ENCODE results near the gene SCN9A. TPM values are rescaled to one million over a fixed set of nuclear protein-coding genes. Genes with fewer than 3 reads are reported as not detected.

SCN9A gene
- total and polyA plus RNA-seq, 2 donors from 2014 or later, result 0.99 to 5.3 TPM

DNA sequence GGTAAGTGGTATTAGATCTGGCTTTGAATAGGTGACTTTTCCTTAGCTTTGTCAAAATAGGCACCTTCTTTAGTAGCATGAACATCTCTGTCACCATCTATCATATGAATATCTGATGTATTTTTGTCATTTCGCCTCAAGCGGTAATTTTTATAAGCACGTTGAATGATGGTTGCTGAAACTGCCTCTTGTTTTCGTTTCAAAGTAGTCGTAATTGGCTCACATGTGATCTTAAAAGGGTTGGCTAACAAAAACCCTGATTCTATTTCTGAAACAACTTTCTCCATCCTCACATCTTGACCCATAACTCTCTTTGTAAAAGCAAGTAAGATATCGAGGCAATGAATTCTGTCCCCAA lies 29.8 kb upstream of the SCN9A start:
- no peak overlapping the region for H3K27ac ChIP-seq (ENCODE audit: low read depth in 2 of 2, low read length in 2 of 2)
- H3K4me3 ChIP-seq (ENCODE audit: low read length in 3 of 3), result no peak overlapping the region
- H3K9ac ChIP-seq (ENCODE audit: low read length in 3 of 3), result no peak overlapping the region
- FAIRE-seq, result no peak
- no peaks in the 10 kb centered on the region for H3K4me1 ChIP-seq (ENCODE audit: control insufficient read depth in 2 of 3, insufficient read depth in 2 of 3, low read depth in 1 of 3, low read length in 3 of 3)
- intact Hi-C loops (cut with DNase I), result no loop called here
- TF ChIP-seq, protein P1, sequence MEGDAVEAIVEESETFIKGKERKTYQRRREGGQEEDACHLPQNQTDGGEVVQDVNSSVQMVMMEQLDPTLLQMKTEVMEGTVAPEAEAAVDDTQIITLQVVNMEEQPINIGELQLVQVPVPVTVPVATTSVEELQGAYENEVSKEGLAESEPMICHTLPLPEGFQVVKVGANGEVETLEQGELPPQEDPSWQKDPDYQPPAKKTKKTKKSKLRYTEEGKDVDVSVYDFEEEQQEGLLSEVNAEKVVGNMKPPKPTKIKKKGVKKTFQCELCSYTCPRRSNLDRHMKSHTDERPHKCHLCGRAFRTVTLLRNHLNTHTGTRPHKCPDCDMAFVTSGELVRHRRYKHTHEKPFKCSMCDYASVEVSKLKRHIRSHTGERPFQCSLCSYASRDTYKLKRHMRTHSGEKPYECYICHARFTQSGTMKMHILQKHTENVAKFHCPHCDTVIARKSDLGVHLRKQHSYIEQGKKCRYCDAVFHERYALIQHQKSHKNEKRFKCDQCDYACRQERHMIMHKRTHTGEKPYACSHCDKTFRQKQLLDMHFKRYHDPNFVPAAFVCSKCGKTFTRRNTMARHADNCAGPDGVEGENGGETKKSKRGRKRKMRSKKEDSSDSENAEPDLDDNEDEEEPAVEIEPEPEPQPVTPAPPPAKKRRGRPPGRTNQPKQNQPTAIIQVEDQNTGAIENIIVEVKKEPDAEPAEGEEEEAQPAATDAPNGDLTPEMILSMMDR (IDR thresholded peaks at IDR 0.05; ENCODE audit: borderline replicate concordance, extremely low read depth, insufficient read depth), result no peak
- H3K36me3 ChIP-seq (ENCODE audit: control insufficient read depth in 2 of 3, insufficient read depth in 3 of 3, low read length in 3 of 3), result no peaks in the 10 kb centered on the region
- H3K27me3 ChIP-seq (ENCODE audit: control insufficient read depth, insufficient read depth, low read length), result no peaks in the 10 kb centered on the region
- no peak for DNase-seq
- no peaks in the 10 kb centered on the region for H3K9me3 ChIP-seq (ENCODE audit: control insufficient read depth in 2 of 3, insufficient read depth in 1 of 3, low read length in 3 of 3)

DNA sequence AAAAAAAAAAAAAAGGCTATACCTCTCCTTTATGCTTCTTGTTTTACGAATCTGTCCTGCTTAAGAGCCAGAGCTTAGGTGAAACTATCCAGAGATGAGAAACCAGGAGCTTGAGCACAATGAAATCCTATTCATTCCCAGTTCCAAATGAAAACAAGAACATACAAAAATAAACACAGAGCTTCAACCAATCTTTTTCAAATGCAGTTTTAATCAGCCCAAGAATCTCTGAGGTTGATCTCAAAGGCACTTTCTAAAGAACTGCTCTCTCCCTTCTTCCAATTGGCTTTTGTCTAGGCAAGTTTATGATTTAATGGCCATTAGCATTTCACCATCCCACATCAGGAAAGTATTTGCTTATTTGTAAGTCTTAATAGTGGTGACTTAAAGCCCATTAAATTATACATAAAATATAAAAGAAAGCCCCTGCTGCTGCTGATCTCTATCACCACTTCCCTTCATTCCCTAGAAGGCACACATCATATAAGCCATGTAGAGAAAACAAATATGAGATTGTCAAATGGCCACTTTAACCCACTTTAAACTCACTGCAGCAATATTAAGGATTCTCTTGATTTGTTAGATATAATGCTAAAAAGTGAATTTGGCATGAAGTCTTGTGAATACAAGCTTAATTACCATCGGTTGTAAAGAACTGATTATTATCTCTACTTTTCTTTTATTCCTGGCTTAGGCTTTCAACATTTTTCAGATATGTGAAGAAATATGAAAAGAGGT lies 29.3 kb upstream of the SCN9A start:
- H3K36me3 ChIP-seq (ENCODE audit: control insufficient read depth in 2 of 3, insufficient read depth in 3 of 3, low read length in 3 of 3), result no peaks in the 10 kb centered on the region
- H3K27me3 ChIP-seq (ENCODE audit: control insufficient read depth, insufficient read depth, low read length), result no peaks in the 10 kb centered on the region
- H3K27ac ChIP-seq (ENCODE audit: low read depth in 2 of 2, low read length in 2 of 2), result no peak overlapping the region
- DNase-seq, result peak in 1 of 5 donors; percentile 5
- H3K9me3 ChIP-seq (ENCODE audit: control insufficient read depth in 2 of 3, insufficient read depth in 1 of 3, low read length in 3 of 3), result no peaks in the 10 kb centered on the region
- FAIRE-seq, result no peak
- H3K4me1 ChIP-seq (ENCODE audit: control insufficient read depth in 2 of 3, insufficient read depth in 2 of 3, low read depth in 1 of 3, low read length in 3 of 3), result no peaks in the 10 kb centered on the region
- no peak overlapping the region for H3K9ac ChIP-seq (ENCODE audit: low read length in 3 of 3)
- H3K4me3 ChIP-seq (ENCODE audit: low read length in 3 of 3), result no peak overlapping the region
- intact Hi-C loops (cut with DNase I), result no loop called here
- TF ChIP-seq, protein P1 (IDR thresholded peaks at IDR 0.05; ENCODE audit: borderline replicate concordance, extremely low read depth, insufficient read depth), result no peak

DNA sequence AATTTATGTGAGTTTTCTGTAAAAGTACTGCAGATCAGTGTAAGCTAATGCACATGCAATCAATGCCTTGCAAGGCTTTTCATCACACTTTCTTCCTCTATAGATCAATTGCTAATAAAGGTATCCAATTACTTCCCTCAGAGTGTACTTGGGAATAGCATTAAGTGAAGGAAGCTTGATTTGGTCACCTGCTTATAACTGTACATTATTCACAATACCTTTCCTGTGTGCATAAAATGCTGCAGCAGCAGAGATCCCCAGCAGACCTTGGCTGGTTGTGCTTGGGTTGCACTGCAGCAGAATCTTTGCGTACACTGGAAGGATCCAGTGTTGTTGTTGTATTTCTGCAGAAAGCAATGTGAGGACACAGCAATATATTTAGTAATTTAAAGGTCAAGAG lies 18.5 kb upstream of the SCN9A start:
- Histone ChIP-seq H3K36me3 (ENCODE audit: control insufficient read depth in 2 of 3, insufficient read depth in 3 of 3, low read length in 3 of 3) (no peaks in the 10 kb centered on the region), H3K9me3 (ENCODE audit: control insufficient read depth in 2 of 3, insufficient read depth in 1 of 3, low read length in 3 of 3) (no peaks in the 10 kb centered on the region), H3K4me1 (ENCODE audit: control insufficient read depth in 2 of 3, insufficient read depth in 2 of 3, low read depth in 1 of 3, low read length in 3 of 3) (no peaks in the 10 kb centered on the region), H3K9ac (ENCODE audit: low read length in 3 of 3) (no peak overlapping the region), H3K4me3 (ENCODE audit: low read length in 3 of 3) (no peak overlapping the region), H3K27me3 (ENCODE audit: control insufficient read depth, insufficient read depth, low read length) (no peaks in the 10 kb centered on the region), H3K27ac (ENCODE audit: low read depth in 2 of 2, low read length in 2 of 2) (no peak overlapping the region)
- intact Hi-C loops (cut with DNase I), result no loop called here
- TF ChIP-seq, protein P1 (IDR thresholded peaks at IDR 0.05; ENCODE audit: borderline replicate concordance, extremely low read depth, insufficient read depth), result no peak
- no peak for DNase-seq
- FAIRE-seq, result no peak

DNA sequence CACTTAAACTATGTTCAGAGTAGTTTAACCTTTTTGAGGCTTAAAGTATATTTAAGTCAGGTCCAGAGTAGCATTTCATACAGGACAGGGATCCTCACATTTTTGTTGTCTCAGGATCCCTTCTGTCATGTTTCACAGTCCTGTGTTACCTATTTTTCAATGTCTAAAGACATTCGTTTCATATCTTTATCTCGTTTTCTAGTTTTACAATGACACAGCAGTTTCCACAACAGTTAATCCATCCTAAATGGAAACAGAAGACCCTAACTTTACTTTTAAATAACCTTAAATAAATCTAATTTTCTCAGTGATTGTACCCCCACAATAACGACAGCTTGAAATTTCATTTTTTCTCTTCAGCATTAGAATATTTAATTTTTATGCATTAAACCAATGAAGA lies 17.3 kb upstream of the SCN9A start:
- H3K4me3 ChIP-seq (ENCODE audit: low read length in 3 of 3), result no peak overlapping the region
- no peaks in the 10 kb centered on the region for H3K4me1 ChIP-seq (ENCODE audit: control insufficient read depth in 2 of 3, insufficient read depth in 2 of 3, low read depth in 1 of 3, low read length in 3 of 3)
- DNase-seq (no peak), FAIRE-seq (no peak)
- H3K27ac ChIP-seq (ENCODE audit: low read depth in 2 of 2, low read length in 2 of 2), result no peak overlapping the region
- H3K36me3 ChIP-seq (ENCODE audit: control insufficient read depth in 2 of 3, insufficient read depth in 3 of 3, low read length in 3 of 3), result no peaks in the 10 kb centered on the region
- TF ChIP-seq, protein P1 (IDR thresholded peaks at IDR 0.05; ENCODE audit: borderline replicate concordance, extremely low read depth, insufficient read depth), result no peak
- H3K27me3 ChIP-seq (ENCODE audit: control insufficient read depth, insufficient read depth, low read length), result no peaks in the 10 kb centered on the region
- H3K9me3 ChIP-seq (ENCODE audit: control insufficient read depth in 2 of 3, insufficient read depth in 1 of 3, low read length in 3 of 3), result no peaks in the 10 kb centered on the region
- H3K9ac ChIP-seq (ENCODE audit: low read length in 3 of 3), result no peak overlapping the region
- intact Hi-C loops (cut with DNase I), result no loop called here
